ENCODE measurements around the gene NAB2. TPM values are rescaled to one million over a fixed set of nuclear protein-coding genes. Genes with fewer than 3 reads are reported as not detected.

The NAB2 gene
- total RNA-seq, 2 donors from 2014 or later = 19.0 to 65.5 TPM

- H3K27ac ChIP-seq = no peak overlapping the region
- H3K27me3 ChIP-seq (replicated peaks; ENCODE audit: insufficient read depth) = no peaks in the 10 kb centered on the region
- intact Hi-C loops (cut with DNase I) = no loop called here
- 87% methylated on average over 1 of the region's 1 CpG for WGBS
- peaks cover 9% of the 10 kb centered on the region for H3K4me1 ChIP-seq (replicated peaks)
- H3K9me3 ChIP-seq = no peaks in the 10 kb centered on the region
- TF ChIP-seq POLR2A (IDR thresholded peaks at IDR 0.05) (no peak), POLR2AphosphoS5 (IDR thresholded peaks at IDR 0.05) (no peak)
- TF ChIP-seq, protein P1, sequence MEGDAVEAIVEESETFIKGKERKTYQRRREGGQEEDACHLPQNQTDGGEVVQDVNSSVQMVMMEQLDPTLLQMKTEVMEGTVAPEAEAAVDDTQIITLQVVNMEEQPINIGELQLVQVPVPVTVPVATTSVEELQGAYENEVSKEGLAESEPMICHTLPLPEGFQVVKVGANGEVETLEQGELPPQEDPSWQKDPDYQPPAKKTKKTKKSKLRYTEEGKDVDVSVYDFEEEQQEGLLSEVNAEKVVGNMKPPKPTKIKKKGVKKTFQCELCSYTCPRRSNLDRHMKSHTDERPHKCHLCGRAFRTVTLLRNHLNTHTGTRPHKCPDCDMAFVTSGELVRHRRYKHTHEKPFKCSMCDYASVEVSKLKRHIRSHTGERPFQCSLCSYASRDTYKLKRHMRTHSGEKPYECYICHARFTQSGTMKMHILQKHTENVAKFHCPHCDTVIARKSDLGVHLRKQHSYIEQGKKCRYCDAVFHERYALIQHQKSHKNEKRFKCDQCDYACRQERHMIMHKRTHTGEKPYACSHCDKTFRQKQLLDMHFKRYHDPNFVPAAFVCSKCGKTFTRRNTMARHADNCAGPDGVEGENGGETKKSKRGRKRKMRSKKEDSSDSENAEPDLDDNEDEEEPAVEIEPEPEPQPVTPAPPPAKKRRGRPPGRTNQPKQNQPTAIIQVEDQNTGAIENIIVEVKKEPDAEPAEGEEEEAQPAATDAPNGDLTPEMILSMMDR (IDR thresholded peaks at IDR 0.05) = no peak
- no peak for DNase-seq (ENCODE audit: low spot score)
- H3K4me3 ChIP-seq = no peak overlapping the region
- peaks cover 14 to 15% of the 10 kb centered on the region in 2 donors for H3K36me3 ChIP-seq
Observed at GRCh38 chr12:57098546-57098945, 9.6 kb downstream of the NAB2 start.

GRCh38 chr12:57099047-57099714, 10.3 kb downstream of the NAB2 start:
- TF ChIP-seq POLR2A (IDR thresholded peaks at IDR 0.05) (no peak), POLR2AphosphoS5 (IDR thresholded peaks at IDR 0.05) (no peak)
- TF ChIP-seq, protein P1 (IDR thresholded peaks at IDR 0.05) = no peak
- no peak for DNase-seq (ENCODE audit: low spot score)
- Histone ChIP-seq H3K4me3 (no peak overlapping the region), H3K4me1 (replicated peaks) (peaks cover 6% of the 10 kb centered on the region), H3K9me3 (no peaks in the 10 kb centered on the region), H3K27me3 (replicated peaks; ENCODE audit: insufficient read depth) (no peaks in the 10 kb centered on the region), H3K27ac (no peak overlapping the region), H3K36me3 (peaks cover 15 to 18% of the 10 kb centered on the region in 2 donors)
- intact Hi-C loops (cut with DNase I) = no loop called here
- 74% methylated on average over 11 of the region's 11 CpGs for WGBS

DNA sequence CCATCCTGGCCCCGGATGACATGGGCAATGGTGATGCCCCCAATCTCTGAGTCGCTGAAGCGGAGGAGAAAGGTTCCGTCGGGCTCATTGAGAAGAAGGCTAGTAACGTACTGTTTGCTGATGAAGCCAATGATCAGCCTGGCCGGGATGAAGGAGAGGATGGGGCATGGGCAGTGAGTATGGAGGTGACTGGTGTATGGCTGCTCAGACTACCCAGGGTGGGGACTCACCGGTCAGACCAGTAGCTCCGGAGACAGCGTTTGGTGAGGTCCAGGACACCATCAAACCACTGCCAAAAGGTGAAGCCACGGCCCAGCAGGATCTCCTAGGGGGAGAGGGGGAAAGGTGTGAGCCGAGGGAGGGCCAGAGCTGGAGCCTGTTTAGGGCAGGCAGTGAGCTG, 10.9 kb downstream of the NAB2 start:
- peaks cover 15 to 23% of the 10 kb centered on the region in 2 donors for H3K36me3 ChIP-seq

DNA sequence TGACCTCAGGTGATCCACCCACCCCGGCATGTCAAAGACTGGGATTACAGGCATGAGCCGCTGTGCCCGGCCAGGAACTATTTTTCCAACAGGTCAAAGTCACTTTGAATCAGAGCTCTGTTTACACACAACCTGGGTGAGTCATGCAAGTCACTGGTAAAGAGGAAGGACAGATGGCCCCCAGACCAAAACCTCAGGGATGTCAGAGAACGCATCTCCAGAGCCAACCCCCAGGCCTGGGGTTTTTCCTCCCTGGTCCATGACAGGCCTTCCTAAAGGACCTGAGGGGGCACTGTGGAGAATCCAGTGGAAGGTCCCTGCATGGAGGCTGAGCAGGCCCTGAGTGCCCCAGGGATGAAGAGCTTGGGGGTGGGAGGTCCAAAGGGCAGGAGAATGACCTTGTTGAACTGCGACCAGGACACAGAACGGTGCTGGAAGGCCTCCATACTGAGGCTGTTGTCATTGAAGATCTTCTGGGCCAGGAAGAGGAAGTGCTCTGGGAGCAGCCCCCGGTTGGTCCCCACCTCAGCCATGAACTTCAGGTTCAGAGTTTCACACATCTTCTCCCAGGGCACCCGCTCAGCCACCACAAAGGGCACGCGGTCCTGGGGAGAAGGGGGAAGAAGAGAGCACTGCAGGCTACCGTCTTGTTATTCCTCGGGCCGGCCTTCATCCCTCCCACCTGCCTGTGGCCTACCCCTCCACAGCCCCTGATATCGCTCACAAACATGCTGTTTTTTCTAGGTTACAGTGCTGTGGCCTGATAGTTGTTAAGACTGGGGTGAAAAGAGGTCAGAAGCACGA, 13.2 kb downstream of the NAB2 start:
- H3K36me3 ChIP-seq = peaks cover 22 to 28% of the 10 kb centered on the region in 2 donors

More for the DNA sequence above, 10.9 kb downstream of the NAB2 start:
- Histone ChIP-seq H3K27ac (no peak overlapping the region), H3K27me3 (replicated peaks; ENCODE audit: insufficient read depth) (no peaks in the 10 kb centered on the region), H3K4me3 (no peak overlapping the region), H3K4me1 (replicated peaks) (peaks cover under 1% of the 10 kb centered on the region), H3K9me3 (no peaks in the 10 kb centered on the region)
- intact Hi-C loops (cut with DNase I) = no loop called here
- WGBS = 84% methylated on average over 12 of the region's 12 CpGs
- TF ChIP-seq POLR2A (IDR thresholded peaks at IDR 0.05) (no peak), POLR2AphosphoS5 (IDR thresholded peaks at IDR 0.05) (no peak)
- TF ChIP-seq, protein P1 (IDR thresholded peaks at IDR 0.05) = no peak
- no peak for DNase-seq (ENCODE audit: low spot score)

More for the DNA sequence above, 13.2 kb downstream of the NAB2 start:
- Histone ChIP-seq H3K4me3 (no peak overlapping the region), H3K27me3 (replicated peaks; ENCODE audit: insufficient read depth) (no peaks in the 10 kb centered on the region), H3K9me3 (no peaks in the 10 kb centered on the region), H3K27ac (no peak overlapping the region), H3K4me1 (replicated peaks) (no peaks in the 10 kb centered on the region)
- TF ChIP-seq POLR2A (IDR thresholded peaks at IDR 0.05) = no peak
- no peak for TF ChIP-seq POLR2AphosphoS5 (IDR thresholded peaks at IDR 0.05)
- TF ChIP-seq, protein P1 (IDR thresholded peaks at IDR 0.05) = no peak
- WGBS = 70% methylated on average over 15 of the region's 15 CpGs
- DNase-seq (ENCODE audit: low spot score) = no peak
- intact Hi-C loops (cut with DNase I) = no loop called here
